Hepatocyte (in vitro differentiated cells): ENCODE results near the gene HTT.

ENCODE experiments used
- CTCF ChIP-seq: fragments of 200-600 bp; sonication (generic); IDR thresholded peaks from 2 replicates; pipeline ENCODE4 v1.5.1; 2016; ENCODE audit warnings: antibody characterized with exemption, mild to moderate bottlenecking; ENCODE audit not compliant: poor library complexity
- EZH2phosphoT487 ChIP-seq: fragments of 200-600 bp; sonication (generic); IDR thresholded peaks from one replicate; pipeline ENCODE4 v1.6.1; 2018; ENCODE audit warnings: antibody characterized with exemption, mild to moderate bottlenecking, low read depth, moderate library complexity; ENCODE audit not compliant: unreplicated experiment, severe bottlenecking

DNA sequence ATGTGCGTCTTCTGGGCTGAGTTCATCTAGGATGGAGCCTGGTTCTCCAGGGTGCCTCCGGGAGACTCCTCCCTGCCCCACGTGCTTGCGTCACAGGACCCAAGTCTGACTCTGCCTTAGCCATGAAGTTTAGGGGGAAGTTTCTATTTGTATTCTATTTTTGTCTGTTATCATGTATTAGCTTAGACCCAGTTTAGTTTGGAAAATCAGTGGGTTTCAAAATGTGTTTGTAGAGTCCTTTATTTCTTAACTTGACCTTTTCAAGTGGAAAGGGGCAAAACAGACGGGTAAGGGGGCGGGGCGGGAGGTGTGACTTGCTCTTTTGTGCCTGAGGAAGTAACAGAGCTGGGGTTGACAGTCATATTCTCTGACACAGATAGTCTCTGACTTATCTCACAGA, 86.0 kb downstream of the HTT start:
- TF ChIP-seq EZH2phosphoT487 (no peak), CTCF (no peak)
